GM12878 (cell line): ENCODE measurements around the gene ADGRE3. TPM values are rescaled to one million over a fixed set of nuclear protein-coding genes. Genes with fewer than 3 reads are reported as not detected.

ENCODE experiments used
- CHD2 ChIP-seq: IDR thresholded peaks from 2 replicates; pipeline ENCODE4 v1.6.1; 2011; ENCODE audit warnings: low read depth, low read length, improper control_type of control experiment, borderline replicate concordance
- DPF2 ChIP-seq: fragments of 450-650 bp; IDR thresholded peaks from 2 replicates; pipeline ENCODE4 v1.6.1; 2017; ENCODE audit warnings: mild to moderate bottlenecking
- E2F8 ChIP-seq: fragments of 450-650 bp; IDR thresholded peaks from 2 replicates; pipeline ENCODE4 v1.6.1; 2018; ENCODE audit warnings: mild to moderate bottlenecking, low read depth, moderate library complexity; ENCODE audit not compliant: partially characterized antibody
- ETV6 ChIP-seq, 2 experiments: fragments of 450-650 bp in 1 of 2; IDR thresholded peaks in 1 of 2; conservative IDR thresholded peaks in 1 of 2; 2 replicates each; pipeline ENCODE4 v1.6.1; 2014; ENCODE audit warnings: antibody characterized with exemption in 1 of 2, borderline replicate concordance in 1 of 2, low read depth in 1 of 2, mild to moderate bottlenecking in 1 of 2, moderate library complexity in 1 of 2
- HCFC1 ChIP-seq: fragments of 150-350 bp; IDR thresholded peaks from 2 replicates; pipeline ENCODE4 v1.6.1; 2014; ENCODE audit warnings: low read length
- HSF1 ChIP-seq: fragments of 150-350 bp; IDR thresholded peaks from 2 replicates; pipeline ENCODE4 v1.6.1; 2014; ENCODE audit warnings: mild to moderate bottlenecking, low read depth, low read length
- NR2C1 ChIP-seq: fragments of 450-650 bp; IDR thresholded peaks from 2 replicates; pipeline ENCODE4 v1.6.1; 2017; ENCODE audit warnings: antibody characterized with exemption, mild to moderate bottlenecking, moderate library complexity
- RCOR1 ChIP-seq: conservative IDR thresholded peaks from 2 replicates; pipeline ENCODE4 v1.6.1; 2012; ENCODE audit warnings: low read depth, low read length, improper control_type of control experiment
- RFX5 ChIP-seq: IDR thresholded peaks from 2 replicates; pipeline ENCODE4 v1.6.1; 2011; ENCODE audit warnings: low read depth, low read length, improper control_type of control experiment
- SIX5 ChIP-seq: IDR thresholded peaks from 2 replicates; pipeline ENCODE4 v1.6.1; 2011; ENCODE audit warnings: mild to moderate bottlenecking, low read depth, low read length, moderate library complexity; ENCODE audit not compliant: severe bottlenecking
- SMARCA5 ChIP-seq: fragments of 450-650 bp; IDR thresholded peaks from 2 replicates; pipeline ENCODE4 v1.6.1; 2017; ENCODE audit warnings: mild to moderate bottlenecking
- SREBF2 ChIP-seq: IDR thresholded peaks from 2 replicates; pipeline ENCODE4 v1.6.1; 2012; ENCODE audit warnings: mild to moderate bottlenecking, low read length
- STAT1 ChIP-seq: fragments of 450-650 bp; conservative IDR thresholded peaks from 2 replicates; pipeline ENCODE4 v1.6.1; 2014; ENCODE audit warnings: antibody characterized with exemption, mild to moderate bottlenecking
- SUZ12 ChIP-seq: fragments of 200-600 bp; sonication (generic); IDR thresholded peaks from one replicate; pipeline ENCODE4 v1.6.1; 2018; ENCODE audit warnings: antibody characterized with exemption, mild to moderate bottlenecking; ENCODE audit not compliant: unreplicated experiment
- TARDBP ChIP-seq: IDR thresholded peaks from 2 replicates; pipeline ENCODE4 v1.6.1; 2016; ENCODE audit warnings: borderline replicate concordance
- TCF7 ChIP-seq: IDR thresholded peaks from 2 replicates; pipeline ENCODE4 v1.6.1; 2014; ENCODE audit warnings: antibody characterized with exemption, borderline replicate concordance
- ZNF384 ChIP-seq: IDR thresholded peaks from 2 replicates; pipeline ENCODE4 v1.6.1; 2012; ENCODE audit warnings: low read depth, mild to moderate bottlenecking, low read length, improper control_type of control experiment, borderline replicate concordance
- ZNF622 ChIP-seq: fragments of 450-650 bp; IDR thresholded peaks from 2 replicates; pipeline ENCODE4 v1.6.1; 2017; ENCODE audit warnings: mild to moderate bottlenecking, inconsistent platforms
- polyA plus RNA-seq, 11 experiments: library from polyadenylated mRNA; depleted of rRNA in 4 of 11; unstranded in 6 of 11; stranded (reverse) in 5 of 11; fragments of >200 nt; fragmentation: Nextera tagmentation in 4 of 11; fragmentation: Illumina TruSeq in 1 of 11; extraction: Ambion mirVana in 4 of 11; extraction: Trizol in 1 of 11; gene quantifications; 1 replicate in 1 of 11; 2 replicates in 10 of 11; pipeline versions ENCODE4 v1.2.1 to v1.2.3, GENCODE V29; 2011 to 2016; ENCODE audit warnings: inconsistent platforms in 2 of 11, missing spikeins in 2 of 11, low read depth in 1 of 11
- total RNA-seq, 4 experiments: library from RNA; depleted of rRNA in 3 of 4; stranded (reverse); fragments of >200 nt in 3 of 4; fragmentation: Illumina TruSeq in 1 of 4; extraction: Trizol in 1 of 4; gene quantifications; 2 replicates each; pipeline versions ENCODE4 v1.2.1 to v1.2.3, GENCODE V29; 2013 to 2021
- TF ChIP-seq, protein P1 (sequence below): fragments of 450-650 bp; IDR thresholded peaks from 2 replicates; pipeline ENCODE4 v1.6.1; 2017; ENCODE audit warnings: antibody characterized with exemption, mild to moderate bottlenecking, moderate library complexity
- TF ChIP-seq, protein P2 (sequence below): IDR thresholded peaks from 2 replicates; pipeline ENCODE4 v1.6.1; 2012; ENCODE audit warnings: low read length, inconsistent platforms

Gene ADGRE3
- total and polyA plus RNA-seq, 10 of the 15 experiments (the other 5 are each of a cell fraction or from before 2014, with no cell fraction given), result 0.04 to 0.10 (median 0.05) TPM; not detected in 6

DNA sequence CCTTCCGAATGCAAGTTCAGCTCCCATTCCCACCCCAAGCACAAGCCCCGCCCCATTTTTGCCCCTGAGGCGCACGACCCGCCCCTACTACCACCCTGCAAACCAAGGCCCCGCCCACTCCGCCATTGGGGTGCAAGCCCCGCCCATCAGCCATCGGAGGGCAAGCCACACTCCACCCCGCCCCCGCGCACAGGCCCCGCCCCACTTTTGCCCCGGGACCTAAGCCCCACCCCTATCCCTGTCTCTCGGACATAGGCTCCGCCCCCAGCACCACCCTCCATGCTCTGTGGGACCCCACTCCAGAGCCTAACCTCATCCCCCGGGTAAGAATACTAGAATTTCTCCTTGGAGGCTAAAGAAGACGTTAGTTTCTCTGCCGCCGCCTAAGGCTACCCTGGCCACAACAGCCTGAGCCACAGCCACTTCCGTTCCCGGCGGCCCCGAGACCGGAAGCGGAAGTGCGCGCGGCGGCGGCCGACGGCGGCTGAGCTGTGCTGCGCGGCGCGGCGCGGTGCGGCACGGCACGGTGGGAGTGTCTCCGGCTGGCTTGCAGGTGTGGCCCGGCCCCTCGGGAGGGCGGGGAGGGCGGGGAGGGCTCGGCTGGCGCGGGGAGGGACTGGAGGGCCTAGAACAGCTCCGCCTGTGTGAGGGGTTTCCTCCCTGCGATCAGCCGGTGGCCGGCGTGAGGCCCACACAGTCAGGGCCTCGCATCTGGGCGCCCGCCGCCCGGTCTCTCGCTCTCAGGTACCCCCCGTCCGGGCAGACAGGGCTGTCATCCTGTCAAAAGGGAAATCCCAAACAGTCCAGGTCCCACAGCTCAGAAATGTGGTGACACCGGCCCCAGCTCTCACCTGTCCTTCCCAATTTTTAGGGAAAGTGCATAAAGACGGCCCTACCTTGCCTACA lies 15.2 kb upstream of the ADGRE3 start, which contains the start of gene ZNF333 (continued):
- TF ChIP-seq ETV6 (conservative IDR thresholded peaks at IDR 0.05 in 1 of 2, IDR thresholded peaks at IDR 0.05 in 1 of 2; ENCODE audit: borderline replicate concordance in 1 of 2, low read depth in 1 of 2) (peak in 1 of 2 experiments; percentile 62; a peak in 2 of 4 replicates), SIX5 (peak; percentile 32), STAT1 (no peak), RCOR1 (no peak), HCFC1 (peak; percentile 66), ZNF622 (no peak), SREBF2 (no peak), RFX5 (no peak), NR2C1 (peak; percentile 76), SUZ12 (no peak), CHD2 (0 out of 2 replicates have a peak, but pooled peaks have one; percentile 19), E2F8 (peak; percentile 29), SMARCA5 (no peak), ZNF384 (no peak), DPF2 (peak; percentile 46; the same call in 1 of the 2 replicates), TARDBP (no peak), TCF7 (no peak), HSF1 (no peak)
- TF ChIP-seq, protein P1, sequence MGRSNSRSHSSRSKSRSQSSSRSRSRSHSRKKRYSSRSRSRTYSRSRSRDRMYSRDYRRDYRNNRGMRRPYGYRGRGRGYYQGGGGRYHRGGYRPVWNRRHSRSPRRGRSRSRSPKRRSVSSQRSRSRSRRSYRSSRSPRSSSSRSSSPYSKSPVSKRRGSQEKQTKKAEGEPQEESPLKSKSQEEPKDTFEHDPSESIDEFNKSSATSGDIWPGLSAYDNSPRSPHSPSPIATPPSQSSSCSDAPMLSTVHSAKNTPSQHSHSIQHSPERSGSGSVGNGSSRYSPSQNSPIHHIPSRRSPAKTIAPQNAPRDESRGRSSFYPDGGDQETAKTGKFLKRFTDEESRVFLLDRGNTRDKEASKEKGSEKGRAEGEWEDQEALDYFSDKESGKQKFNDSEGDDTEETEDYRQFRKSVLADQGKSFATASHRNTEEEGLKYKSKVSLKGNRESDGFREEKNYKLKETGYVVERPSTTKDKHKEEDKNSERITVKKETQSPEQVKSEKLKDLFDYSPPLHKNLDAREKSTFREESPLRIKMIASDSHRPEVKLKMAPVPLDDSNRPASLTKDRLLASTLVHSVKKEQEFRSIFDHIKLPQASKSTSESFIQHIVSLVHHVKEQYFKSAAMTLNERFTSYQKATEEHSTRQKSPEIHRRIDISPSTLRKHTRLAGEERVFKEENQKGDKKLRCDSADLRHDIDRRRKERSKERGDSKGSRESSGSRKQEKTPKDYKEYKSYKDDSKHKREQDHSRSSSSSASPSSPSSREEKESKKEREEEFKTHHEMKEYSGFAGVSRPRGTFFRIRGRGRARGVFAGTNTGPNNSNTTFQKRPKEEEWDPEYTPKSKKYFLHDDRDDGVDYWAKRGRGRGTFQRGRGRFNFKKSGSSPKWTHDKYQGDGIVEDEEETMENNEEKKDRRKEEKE, result no peak
- TF ChIP-seq, protein P2, sequence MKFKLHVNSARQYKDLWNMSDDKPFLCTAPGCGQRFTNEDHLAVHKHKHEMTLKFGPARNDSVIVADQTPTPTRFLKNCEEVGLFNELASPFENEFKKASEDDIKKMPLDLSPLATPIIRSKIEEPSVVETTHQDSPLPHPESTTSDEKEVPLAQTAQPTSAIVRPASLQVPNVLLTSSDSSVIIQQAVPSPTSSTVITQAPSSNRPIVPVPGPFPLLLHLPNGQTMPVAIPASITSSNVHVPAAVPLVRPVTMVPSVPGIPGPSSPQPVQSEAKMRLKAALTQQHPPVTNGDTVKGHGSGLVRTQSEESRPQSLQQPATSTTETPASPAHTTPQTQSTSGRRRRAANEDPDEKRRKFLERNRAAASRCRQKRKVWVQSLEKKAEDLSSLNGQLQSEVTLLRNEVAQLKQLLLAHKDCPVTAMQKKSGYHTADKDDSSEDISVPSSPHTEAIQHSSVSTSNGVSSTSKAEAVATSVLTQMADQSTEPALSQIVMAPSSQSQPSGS, result no peak
